DMS79 treated with DMSO at 0.1 percent for 48 hours (cell line): ENCODE data around the gene DTNBP1.

ENCODE experiments used
- DNase-seq: peaks from one replicate; lab custom pipeline; 2025; lab: John Stamatoyannopoulos, UW

DTNBP1 gene

GRCh38 chr6:15626160-15626559, 36.7 kb downstream of the DTNBP1 start:
- no peak for DNase-seq

DNA sequence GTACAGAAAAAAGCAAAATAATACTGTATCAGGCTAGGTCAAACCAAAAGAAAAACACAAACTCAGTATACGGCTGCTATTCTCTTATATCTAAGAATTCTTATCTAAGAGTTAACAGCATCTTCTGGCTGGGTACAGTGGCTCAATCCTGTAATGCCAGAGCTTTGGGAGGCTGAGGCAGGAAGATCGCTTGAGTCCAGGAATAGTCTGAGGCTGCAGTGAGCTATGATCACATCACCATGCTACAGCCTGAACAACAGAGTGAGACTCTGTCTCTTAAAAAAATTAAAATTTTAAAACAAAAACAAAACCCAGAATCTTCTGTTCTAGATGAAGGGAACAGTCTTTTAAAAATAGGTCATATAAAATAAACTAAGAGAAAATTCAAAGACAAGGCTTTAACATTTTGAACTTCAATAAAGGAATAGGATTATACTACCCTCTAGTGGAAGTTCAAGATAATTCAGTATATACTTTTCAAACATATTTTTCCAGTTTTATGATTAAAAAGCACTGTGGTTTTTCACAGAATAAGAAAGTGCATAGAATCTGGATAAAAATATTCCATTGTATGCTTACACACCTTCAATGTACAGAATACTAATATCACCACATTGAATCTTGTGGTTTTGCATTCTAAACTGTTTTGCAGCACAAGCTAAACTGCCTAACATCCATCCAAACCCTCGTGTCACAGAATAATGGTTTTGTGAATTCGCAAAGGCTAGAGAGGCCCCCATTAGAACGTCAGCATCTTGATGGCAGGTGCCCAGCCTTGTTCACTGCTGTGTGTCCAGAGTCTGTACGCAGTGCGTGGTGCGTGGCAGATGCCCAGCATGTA, 39.3 kb downstream of the DTNBP1 start:
- peak; percentile 15 for DNase-seq

DNA sequence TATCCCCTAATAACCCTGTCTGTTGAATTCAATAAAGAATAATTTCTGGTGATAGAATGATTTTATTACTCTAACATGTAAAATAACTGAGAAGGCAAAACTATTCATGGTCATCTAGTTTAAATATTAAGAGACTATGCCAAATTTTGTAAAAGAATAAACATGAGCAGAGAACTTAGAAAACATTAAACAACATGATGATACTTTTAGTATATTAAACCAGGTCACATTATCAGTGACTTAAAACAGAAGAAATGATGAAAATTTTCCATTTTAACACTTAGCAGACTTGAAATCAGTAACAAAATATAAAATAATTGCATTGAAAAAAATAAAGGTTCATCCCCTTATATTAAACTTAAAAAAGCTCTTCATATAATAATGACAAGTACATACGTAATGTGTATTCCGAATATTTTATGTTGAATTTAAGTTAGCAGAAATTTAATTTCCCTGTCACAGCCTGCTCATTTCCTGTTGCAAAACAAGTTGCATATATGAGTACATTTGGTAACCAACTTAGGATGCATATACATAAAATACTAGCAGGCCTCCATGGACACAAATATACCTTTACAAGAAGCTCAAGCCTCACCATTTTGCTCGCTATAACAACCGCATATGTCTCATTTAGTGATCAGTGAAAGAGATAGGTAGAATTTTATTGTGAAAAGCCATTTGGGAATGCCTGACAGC, 40.6 kb downstream of the DTNBP1 start:
- no peak for DNase-seq

- DNase-seq = no peak
Observed at GRCh38 chr6:15621203-15622044, 41.4 kb downstream of the DTNBP1 start.

GRCh38 chr6:15620611-15621010, 42.2 kb downstream of the DTNBP1 start:
- DNase-seq = peak; percentile 24

GRCh38 chr6:15619330-15619729, 43.5 kb downstream of the DTNBP1 start:
- DNase-seq = no peak

DNA sequence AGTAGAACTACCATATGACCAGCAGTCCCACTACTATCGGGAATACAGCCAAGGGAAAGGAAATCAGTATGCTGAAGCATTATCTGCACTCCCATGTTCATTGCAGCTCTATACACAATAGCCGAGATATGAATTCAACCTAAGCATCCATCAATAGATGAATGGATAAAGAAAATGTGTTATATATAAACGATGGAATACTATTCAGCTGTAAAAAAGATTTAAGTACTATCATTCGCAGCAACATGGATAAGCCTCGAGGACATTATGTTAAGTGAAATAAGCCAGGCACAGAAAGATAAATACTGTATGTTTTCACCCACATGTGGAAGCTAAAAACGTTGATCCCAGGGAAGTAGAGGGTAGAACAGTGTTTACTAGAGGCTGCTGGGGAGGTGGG, 44.1 kb downstream of the DTNBP1 start:
- DNase-seq = no peak

DNA sequence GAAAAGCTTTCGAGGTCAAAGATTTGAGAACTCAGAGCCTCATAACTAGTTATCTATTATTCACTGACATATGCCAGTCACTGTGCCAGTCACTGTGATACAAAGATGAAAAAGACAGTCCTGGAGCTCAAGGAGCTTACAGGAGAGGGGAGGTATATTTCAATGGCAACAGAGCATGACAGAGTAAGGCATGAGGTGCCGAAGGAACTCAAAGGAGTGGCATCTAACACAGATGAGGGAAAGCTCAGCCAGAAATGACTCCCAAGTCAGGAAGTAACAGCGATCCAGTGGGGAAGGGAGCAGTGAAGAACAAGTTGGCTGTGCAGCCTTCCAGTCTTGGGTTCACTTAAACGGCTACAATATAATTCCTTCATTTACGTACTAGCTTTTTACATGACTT, 46.6 kb downstream of the DTNBP1 start:
- DNase-seq = peak; percentile 37

GRCh38 chr6:15615802-15616201, 47.0 kb downstream of the DTNBP1 start:
- peak; percentile 60 for DNase-seq

GRCh38 chr6:15614277-15614676, 48.6 kb downstream of the DTNBP1 start:
- DNase-seq = no peak

DNA sequence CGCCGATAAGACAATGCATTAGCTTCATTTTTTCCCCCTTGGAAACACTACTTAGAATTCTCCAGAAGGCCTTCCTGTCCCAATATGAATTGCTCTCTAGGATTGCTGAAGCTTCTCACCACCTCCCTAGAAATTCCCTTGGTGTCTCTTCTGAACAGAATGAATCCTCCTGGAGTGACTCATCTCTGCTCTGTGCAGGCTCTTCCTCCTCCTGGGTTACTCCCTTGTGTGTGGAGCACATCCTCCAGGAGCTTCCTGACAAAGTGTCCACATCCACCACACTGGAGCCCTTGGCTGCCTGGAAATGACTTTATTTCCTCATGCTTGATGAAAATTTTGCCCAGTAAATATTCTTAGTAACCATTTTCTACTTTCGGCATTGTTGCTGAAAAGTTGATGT, 54.4 kb downstream of the DTNBP1 start:
- DNase-seq = no peak

DNA sequence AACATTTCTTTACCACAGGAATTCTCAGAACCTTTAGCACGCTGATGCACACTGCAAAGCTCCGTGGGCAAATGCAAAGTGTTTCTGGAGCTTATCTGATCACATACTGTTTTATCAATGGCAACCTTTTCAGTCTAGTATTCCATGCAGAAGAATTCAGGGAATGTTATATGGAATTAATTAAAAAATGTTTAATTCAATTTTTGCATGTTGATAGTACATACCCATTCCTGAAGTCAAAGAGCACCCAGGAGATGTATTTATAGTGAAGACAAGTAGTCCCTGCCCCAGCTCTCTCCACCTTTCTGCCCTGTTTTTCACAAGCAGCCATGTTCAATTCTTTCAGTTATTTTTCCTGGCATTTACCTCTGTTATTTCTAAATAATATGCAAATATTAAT, 55.2 kb downstream of the DTNBP1 start:
- DNase-seq = no peak

GRCh38 chr6:15606347-15606746, 56.5 kb downstream of the DTNBP1 start:
- DNase-seq = no peak

DNA sequence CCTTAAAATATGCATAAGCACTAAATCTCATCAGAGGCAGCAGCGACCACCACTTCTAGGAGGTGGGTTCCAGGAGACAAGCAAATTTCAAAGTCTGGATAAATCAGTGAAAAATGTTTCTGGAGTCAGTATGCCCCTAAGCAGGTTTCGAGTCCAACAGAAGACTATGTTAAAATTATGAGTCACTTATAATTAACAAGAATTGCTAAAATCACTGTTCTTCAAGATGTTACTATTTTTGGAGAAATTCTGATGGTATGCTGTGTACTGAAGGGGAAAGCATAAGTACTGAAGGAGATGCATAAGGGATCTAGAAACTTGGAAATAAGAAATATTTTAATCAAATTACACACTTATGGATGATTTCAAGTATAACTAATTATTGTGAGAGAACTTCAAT, 58.0 kb downstream of the DTNBP1 start:
- DNase-seq = no peak

- no peak for DNase-seq
Observed at GRCh38 chr6:15602154-15602553, 60.7 kb downstream of the DTNBP1 start.

GRCh38 chr6:15598273-15598798, 64.5 kb downstream of the DTNBP1 start:
- DNase-seq = no peak

GRCh38 chr6:15596186-15596896, 66.5 kb downstream of the DTNBP1 start:
- DNase-seq = no peak

- DNase-seq = no peak
Observed at GRCh38 chr6:15595461-15596173, 67.2 kb downstream of the DTNBP1 start.

DNA sequence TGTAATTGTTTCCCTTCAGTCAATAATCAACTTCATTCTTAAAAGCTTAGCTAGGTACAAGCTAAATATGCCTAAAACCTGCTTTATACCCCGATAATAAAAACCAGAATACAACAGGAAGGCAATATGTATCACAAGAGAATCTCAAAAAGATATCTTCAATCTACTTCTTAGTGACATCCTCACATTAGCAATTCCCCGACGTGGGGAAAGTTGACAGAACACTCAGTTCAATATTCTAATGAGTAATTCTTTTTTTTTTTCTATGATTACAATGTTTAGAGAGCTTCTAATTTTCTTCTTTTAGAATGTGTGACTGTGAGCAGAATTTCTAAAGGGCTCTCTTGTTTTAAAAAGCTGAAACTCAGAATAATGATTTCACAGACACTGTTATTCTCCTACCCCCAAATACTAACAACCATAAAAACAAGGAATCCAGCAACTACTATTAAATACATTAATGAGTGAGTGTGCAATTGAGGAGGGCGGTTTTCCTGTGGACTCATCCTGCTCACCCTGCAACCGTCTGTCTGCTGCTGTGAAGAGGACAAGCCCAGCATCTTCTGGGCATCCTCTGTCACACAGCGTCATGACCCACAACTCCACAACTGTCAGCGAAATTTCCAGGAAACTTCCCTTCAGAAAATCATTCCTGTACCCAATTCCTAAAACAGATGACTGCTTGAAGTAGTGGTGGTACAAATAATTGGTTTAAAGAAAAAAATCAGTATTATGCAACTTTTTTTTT, 68.1 kb downstream of the DTNBP1 start:
- no peak for DNase-seq

DNA sequence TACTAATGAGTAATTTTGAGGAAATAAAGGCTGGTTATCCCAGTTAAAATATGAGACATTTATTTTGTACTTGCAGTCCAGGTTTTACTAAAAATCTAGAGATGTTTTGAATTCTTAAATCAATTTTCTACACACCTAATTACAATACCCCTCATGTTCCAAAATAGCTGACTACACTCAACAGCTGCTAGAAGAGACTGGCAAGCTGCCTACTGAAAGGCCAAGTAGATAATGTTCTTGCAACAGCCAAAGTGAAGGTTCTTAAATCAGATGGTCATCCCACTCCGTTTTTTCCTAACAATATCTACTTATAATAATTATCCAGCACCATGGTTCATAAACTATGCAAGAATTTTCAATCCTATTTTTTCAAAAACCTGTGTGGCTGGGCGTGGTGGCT, 69.0 kb downstream of the DTNBP1 start:
- DNase-seq = no peak
